Measurements from ENCODE around the gene UBE2Q2. TPM values are rescaled to one million over a fixed set of nuclear protein-coding genes. Genes with fewer than 3 reads are reported as not detected.
"Not testable (repeated sequence)": the region's sequence is repeated elsewhere in the genome, so short reads cannot be mapped to it uniquely, and the experiment has no call there.

The UBE2Q2 gene
- total RNA-seq, 1 donor from 2014 or later = 85.5 TPM

DNA sequence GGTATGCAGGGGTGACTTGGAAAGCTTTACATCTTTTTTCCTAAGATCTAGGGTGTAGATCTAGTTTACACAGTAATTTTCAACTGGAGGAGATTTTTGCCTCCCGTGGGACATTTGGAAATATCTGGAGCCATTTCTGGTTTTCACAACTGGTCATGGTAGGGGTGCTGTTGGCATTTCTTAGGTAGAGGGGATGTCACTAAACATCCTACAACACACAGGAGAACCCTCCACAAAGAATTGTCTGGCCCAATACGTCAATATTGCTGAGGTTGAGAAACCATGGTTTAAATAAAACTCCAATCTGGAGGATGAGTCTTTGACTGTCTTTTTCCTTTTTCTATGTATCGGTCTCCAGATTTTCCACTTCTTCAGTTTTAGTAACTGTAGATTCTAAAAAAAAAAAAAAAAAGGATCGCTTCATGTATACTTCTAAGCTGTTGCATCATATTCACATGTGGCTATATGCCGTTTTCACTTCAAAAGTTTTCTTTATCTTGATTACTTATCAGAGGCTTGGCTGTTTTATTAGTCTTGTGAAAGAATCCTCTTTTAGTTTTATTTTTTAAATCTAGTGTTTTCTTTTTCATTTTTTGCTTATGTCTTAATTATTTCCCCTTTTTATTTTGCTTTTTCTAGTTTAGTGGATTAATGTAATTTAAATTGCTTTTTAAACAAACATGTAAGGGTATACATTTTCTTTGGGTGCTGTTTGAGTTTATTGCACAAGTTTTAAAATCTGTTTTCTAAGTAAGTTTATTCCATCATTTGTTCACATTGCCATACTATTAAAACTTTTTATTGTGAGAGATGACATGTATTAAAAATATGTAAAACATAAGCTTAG, 21.2 kb downstream of the UBE2Q2 start:
- peak; percentile 46 for DNase-seq (ENCODE audit: low spot score)

DNA sequence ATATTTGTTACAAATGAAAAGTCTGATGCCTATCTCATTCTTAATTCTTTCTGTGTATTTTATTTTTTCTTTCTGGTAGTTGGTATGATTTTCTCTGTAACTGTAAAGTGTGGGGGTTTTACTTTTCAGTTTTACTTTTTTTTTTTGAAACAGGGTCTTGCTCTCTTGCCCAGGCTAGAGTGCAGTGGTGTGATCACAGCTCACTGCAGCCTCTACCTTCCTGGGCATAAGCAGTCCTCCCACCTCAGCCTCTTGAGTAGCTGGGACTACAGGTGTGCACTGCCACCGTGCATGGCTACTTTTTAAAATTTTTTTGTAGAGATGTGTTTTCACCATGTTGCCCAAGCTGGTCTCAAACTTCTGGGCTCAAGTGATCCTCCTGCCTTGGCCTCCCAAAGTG, 22.8 kb downstream of the UBE2Q2 start:
- not testable (repeated sequence) for DNase-seq (ENCODE audit: low spot score)

DNA sequence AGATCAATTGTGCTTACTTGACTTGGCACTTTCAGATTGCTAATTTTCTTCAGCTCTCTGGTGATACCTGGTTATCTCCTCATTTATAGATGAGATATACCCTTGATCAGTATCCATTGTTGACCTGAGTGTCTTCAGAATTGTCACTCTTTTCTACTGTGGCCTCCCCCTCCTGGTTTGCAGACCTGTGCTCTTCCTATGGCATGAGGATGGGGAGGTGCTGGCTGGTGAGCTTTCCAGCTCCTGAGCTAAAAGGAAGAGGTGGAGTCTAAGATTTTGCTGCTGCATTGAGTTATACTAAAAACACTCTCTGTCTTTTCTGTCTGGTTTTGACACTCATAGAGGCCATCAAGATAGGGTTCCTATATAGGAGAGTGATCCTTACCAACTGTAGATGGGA, 23.7 kb downstream of the UBE2Q2 start:
- DNase-seq (ENCODE audit: low spot score) = no peak

DNA sequence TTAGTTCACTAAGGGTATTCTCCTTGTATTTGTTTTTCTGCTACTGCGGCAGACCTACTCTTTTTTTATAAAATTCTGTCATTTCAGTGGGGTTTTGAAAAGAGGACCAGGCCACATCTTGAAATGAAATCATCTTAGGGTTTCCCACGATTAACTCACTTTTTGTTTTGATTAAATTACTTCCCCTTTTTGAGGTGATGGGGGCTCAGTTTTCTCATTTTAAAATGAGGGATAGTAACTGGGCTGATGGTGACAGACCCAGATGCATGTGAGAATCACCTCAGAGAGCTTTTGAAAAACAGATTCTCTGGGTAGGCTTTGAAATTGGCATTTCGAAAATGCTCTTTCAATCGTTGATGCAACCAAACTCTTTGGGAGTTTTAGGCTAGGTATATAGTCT, 24.2 kb downstream of the UBE2Q2 start:
- no peak for DNase-seq (ENCODE audit: low spot score)

DNA sequence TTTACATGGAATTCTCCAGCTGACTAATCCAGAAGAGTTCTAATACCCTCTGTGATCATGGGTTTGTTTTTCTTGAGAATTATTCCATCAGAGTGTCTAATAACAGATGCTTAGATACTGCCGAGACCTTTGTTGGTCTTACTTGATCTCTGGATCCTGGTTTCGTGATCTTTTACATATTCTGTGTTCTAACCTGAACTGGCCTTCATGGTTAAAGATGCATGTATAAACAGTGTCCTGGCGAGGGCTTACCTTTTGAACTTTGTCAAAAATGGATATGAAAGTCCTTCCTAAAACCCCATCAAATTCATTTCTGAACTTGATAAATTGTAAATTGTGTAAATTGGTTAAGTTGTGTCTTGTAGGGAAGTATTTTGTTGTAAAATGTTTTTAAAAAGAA, 24.8 kb downstream of the UBE2Q2 start:
- DNase-seq (ENCODE audit: low spot score) = no peak

DNA sequence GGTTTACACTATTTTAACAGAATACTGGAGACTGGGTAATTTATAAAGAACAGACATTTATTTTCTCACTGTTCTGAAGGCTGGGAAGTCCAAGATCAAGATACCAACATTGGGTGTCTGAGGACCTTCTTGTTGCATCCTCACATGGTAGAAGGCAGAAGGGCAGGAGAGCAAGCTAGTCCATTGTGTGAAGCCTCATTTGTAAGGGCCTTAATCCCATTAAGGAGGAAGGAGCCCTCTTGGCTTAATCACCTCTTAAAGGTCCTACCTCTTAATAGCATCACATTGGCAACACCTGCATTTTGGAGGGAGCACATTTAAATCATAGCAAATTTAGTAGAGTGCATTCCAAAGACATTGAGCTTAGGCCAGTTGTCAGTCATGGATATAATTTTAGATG, 26.2 kb downstream of the UBE2Q2 start:
- DNase-seq (ENCODE audit: low spot score) = no peak

DNA sequence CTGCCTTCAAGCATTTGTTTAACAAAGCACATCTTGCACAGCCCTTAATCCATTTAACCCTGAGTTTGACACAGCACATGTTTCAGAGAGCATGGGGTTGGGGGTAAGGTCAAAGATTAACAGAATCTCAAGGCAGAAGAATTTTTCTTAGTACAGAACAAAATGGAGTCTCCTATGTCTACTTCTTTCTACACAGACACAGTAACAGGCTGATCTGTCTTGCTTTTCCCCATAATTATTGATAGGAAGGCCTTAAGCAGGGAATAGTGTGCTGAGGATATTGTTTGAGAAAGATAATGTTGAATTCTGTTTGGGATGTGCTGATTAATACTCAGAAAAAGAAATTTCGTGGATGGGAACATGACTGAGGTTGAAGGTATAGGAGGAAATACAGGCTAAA, 28.3 kb downstream of the UBE2Q2 start:
- not testable (repeated sequence) for DNase-seq (ENCODE audit: low spot score)

DNA sequence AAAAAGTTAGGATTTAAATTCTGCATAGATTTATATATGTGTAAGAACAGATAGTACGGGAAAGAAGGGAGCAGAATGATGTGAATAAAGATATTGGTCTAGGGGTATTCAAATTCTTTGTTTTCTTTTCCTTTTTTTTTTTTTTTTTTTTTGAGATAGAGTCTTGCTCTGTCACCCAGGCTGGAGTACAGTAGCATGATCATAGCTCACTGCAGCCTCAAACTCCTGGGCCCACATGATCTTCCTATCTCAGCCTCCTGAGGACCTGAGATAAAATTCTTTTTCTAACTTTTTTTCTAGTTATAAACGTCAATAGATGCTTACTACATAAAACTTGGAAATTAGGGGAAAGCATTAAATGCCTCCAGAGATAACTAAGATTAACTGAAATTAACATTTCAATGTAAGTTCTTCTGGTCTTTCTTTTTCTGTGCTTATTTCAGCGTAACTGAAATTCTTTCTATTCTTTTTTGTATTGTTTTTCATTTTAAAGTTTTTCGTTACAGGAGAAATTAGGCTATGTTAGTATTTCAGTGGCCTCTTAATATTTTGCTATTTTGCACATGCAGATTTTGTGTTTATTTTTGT, 29.2 kb downstream of the UBE2Q2 start:
- no peak for DNase-seq (ENCODE audit: low spot score)

DNA sequence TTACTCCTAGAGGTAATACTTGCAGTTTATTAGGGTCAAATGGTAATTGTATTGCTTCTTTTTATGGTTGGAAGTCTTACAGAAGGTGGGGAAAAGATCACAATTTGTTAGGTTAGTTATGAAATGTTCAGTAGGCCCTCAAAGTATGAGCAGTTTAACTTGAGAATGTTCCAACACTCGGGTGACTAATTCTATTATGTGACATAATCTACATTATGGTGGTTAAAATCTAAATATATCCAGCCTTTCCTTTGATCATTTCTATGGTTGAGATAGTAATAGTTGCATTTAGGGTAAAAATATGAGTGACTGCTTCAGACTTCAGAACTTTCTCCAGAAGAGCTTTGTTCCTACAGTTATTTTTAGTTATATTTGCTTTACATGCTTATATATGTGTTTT, 40.8 kb downstream of the UBE2Q2 start:
- DNase-seq (ENCODE audit: low spot score) = no peak

DNA sequence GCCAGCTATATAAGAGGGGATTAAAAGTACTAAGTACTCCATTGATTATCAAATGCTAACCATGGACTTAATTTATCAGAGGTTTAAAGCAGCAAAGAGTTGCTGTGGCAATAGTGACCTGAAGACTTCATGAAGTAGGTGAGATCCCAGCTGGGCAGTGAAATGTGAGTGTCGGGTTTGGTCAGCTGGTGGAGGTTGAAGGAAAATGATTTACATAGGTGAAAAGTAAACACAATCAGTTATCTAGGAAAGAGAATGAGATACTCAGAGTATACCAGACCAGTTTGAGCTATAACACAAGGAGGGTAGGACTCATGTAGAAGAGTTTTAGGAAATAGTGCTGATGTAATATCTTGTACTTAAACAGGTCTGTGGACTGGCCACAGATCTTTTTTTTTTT, 43.9 kb downstream of the UBE2Q2 start:
- no peak for DNase-seq (ENCODE audit: low spot score)

DNA sequence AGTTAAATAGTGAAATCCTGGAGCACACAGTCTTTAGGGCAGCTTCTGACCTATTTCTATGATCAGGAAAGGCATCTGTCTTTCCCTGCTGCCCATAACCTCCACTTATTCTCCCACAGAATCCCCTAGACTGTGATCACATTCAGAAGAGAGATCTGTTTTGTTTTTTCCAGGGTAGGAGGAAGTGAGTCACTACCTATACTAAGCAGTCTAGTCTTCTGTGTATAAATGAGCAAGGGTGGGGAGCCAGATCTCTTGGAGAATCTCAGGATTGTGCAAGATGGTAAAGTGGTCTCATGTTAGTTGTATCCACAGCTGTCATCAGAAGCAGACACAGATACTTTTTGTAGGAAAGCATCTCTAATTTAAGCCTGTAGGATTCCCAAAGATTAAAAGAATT, 48.6 kb downstream of the UBE2Q2 start:
- DNase-seq (ENCODE audit: low spot score) = peak; percentile 81

DNA sequence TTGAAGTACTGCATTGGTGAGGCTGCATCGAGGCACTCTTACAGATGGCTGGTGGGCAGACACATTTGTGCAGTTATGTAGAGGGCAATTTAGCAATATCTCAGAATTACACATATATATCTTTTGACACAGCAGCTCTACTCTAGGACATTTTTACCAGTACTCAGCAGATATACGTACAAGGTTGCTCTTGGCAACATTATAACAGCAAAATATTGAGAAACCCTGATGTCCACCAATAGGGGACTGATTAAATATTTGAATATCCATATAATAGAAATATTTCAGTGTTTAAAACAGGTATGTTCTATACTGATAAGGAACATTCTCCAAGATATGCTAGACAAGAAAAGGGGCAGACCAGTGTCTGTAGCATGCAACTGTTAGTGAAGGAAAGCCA, 52.5 kb downstream of the UBE2Q2 start:
- no peak for DNase-seq (ENCODE audit: low spot score)

DNA sequence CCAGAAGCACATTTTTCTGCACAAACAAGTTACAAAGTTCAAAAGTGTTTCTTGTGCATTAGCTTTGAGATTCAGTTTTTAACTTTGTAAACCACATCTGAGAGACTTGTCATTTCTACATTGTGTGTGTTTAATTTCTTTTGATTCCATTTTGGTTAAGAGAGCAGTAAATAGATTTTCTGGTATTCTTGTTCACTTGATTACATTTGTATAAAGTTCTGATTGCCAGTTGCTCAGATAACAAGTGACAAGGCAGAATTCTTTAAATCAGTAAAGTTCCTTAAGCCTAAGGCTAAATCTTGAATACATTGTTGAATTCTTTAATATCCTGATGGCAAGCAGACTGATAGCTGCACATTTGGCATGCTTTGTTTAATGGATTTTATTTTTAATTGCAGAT, 57.3 kb downstream of the UBE2Q2 start:
- DNase-seq (ENCODE audit: low spot score) = no peak

DNA sequence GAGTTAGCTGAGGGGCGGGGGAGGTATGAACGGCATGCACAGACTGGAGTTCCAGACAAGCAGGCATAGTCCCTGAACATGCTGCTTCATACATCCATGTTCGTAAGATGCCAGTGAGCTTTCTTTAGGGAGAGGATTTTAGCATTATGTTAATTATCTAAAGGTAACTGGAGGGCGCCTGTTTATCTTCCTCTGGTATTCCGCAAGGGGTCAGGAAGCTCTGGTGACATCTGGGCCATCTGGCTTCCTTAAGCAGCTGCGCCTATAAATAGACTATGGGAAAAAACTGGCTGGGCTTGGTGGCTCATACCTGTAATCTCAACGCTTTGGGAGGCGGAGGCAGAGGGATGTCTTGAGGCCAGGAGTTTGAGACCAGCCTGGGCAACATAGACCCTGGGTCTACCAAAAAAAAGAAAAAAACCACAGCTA, 58.9 kb downstream of the UBE2Q2 start:
- DNase-seq (ENCODE audit: low spot score) = peak; percentile 19

DNA sequence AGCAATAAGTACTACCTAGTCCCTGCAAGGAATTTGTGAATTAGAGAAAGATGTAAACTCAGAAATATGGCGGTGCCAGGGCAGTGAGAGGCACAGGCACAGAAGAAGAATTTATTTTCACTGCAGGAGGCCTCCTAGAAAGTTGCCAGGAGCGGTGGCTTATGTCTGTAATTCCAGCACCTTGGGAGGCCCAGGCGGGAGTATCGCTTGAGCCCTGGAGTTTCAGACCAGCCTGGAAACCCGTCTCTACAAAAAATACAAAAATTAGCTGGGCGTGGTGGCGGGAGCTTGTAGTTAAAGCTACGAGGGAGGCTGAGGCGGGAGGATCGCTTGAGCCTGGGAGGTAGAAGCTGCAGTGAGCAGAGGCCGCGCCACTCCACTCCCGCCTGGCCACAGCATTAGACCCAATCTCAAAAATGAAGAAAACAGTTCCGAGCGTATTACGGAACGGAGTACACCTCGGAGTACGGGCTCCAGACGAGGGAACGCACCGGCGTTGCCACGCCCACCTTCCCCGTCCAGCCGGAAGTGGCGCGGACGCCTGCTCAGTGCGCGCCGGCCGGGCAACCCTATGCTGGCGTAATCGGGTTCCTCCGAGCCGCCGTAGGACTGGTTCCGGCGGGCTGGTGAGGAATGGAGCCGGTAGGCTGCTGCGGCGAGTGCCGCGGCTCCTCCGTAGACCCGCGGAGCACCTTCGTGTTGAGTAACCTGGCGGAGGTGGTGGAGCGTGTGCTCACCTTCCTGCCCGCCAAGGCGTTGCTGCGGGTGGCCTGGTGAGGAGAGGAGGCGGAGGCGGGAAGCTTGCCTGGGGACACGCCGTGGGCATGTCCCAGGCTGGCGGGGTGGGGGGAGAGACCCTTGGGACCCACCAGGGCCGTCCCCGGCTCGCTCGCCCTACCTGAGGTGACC, 60.3 kb downstream of the UBE2Q2 start, which contains the start of gene FBXO22:
TSS of gene FBXO22 (plus strand) at position 548 of the 909 bp plus-strand sequence. CDS start at position 634, 86 bp downstream.
- DNase-seq (ENCODE audit: low spot score) = peak; percentile 92

DNA sequence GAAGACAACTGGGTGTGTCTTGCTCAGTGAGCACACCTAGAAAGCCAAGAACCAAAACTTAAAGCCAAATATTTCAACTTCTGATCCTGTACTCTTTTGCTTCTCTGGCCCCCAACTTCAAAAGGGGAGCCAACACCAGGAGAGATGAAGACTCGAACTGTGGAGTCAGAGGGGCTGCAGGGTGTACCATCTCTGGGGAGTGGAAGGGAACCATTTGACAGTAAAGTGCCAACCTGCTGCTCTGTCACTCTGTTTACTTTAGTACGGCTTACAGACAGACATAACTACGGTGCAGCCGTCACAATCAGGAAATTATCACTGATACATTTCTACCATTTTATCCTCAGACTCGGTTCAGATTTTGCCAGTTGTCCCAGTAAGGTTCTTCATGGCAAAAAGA, 62.0 kb downstream of the UBE2Q2 start:
- DNase-seq (ENCODE audit: low spot score) = no peak

DNA sequence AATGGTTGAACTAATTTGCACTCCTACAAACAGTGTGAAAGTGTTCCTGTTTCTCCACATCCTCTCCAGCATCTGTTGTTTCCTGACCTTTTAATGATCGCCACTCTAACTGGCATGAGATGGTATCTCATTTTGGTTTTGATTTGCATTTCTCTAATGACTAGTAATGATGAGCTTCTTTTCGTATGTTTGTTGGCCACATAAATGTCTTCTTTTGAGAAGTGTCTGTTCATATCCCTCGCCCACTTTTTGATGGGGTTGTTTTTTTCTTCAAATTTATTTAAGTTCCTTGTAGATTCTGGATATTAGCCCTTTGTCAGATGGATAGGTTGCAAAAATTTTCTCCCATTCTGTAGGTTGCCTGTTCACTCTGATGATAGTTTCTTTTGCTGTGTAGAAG, 67.1 kb downstream of the UBE2Q2 start:
- DNase-seq (ENCODE audit: low spot score) = not testable (repeated sequence)

DNA sequence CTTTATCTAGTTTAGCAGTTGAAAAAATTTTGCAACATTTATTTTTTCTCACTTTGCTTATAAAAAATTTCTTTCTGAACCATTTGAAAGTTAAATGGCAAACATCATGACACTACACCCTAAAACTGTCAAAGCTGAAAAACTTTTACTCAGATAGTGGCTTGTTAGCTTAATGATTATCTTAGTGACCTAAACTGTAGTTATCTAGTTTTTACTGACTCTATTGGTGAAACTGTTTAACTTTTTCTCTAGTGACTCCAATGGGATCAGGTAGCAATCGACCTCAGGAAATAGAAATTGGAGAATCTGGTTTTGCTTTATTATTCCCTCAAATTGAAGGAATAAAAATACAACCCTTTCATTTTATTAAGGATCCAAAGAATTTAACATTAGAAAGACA, 73.7 kb downstream of the UBE2Q2 start:
- no peak for DNase-seq (ENCODE audit: low spot score)

DNA sequence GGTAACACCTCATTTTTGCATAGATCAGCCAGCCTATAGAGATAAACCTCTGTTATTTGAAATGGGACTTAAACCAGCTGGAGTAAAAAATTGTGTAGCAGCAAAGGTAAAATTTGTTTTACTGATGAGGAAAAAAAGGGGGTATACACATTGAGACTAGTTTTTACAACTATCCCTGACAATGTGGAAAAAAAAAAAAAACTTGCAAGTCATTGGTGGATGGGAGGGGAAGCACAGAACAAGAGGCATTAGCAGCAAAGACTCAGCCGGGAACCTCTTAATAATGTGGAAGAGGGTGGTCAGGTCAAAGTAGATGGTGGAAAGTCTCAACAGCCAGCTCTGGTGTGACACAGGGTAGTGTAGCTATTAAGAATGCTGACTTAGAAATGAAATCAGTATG, 74.9 kb downstream of the UBE2Q2 start:
- no peak for DNase-seq (ENCODE audit: low spot score)

DNA sequence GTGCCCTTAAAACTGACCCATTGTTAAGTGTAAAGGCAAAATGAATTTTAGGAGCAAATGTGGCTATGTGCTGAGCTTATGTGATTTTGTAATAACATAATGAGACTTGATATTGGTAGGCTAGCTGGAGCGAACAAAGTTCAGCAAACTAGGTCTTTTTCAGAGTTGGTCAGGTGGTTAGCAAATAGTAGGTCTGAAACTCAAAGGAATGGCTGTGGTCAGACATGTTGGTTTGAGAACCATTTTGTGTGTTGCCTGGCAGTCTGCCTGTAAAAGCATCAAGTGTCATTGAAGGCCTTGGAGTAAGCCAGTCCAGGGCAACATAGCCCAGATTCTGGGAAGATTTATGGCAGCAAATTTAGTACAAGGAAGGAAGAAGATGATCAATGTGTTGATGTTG, 76.8 kb downstream of the UBE2Q2 start:
- DNase-seq (ENCODE audit: low spot score) = no peak

DNA sequence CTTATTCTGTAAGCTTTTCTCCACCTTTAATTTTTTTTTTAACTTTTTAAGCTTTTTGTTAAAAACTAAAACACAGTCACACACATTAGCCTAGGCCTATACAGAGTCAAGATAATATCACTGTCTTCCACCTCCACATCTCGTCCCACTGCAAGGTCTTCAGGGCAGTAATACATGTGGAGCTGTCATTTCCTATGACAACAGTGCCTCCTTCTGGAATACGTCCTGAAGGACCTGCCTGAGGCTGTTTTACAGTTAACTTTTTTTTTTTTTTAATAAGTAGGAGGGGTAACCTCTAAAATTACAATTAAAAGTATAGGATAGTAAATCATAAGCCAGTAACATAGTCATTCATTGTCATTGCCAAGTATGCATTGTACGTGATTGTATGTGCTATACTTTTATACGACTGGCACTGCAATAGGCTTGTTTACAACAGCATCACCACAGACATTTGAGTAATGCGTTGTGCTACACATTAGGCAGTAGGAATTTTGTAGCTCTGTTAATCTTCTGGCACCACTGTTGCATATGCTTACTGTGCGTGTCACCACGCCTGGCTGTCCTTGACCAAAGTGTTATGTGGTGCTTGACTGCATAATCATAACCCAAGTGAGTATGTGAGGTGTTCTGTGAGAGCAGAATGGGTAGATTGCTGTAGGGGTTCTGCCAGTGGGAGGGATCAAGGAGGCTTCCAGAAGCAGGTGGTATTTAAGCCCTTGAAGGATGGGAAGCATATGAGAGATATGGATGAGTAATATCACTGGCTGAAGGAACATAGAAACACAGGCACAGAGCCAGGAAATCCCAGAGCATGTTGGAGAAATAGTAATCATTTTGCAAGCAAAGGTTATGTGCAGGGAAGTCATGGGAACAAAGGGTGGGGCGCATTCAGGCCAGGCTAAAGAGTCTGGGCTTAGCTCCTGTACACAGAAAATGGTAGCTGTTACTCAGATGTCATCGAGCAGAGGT, 78.8 kb downstream of the UBE2Q2 start:
- peak; percentile 94 for DNase-seq (ENCODE audit: low spot score)
